Mucosa of descending colon (tissue), 3 donors: ENCODE measurements around the gene ADA. TPM values are rescaled to one million over a fixed set of nuclear protein-coding genes. Genes with fewer than 3 reads are reported as not detected.
"Not testable (repeated sequence)": the region's sequence is repeated elsewhere in the genome, so short reads cannot be mapped to it uniquely, and the experiment has no call there.

Experiments
- ATAC-seq: fragments of 200-7000 bp; cut with Tn5 transposase; one replicate; pipeline ENCODE4 v1.9.1; 2020; ENCODE audit warnings: mild to moderate bottlenecking, moderate library complexity
- DNase-seq, 3 donors: peaks; one replicate each; pipeline ENCODE4 v3.0.0-alpha.2; 2020
- H3K36me3 ChIP-seq: fragments of 200-600 bp; one replicate; pipeline ENCODE4 v1.8.0; 2021; ENCODE audit warnings: low read depth, mild to moderate bottlenecking
- H3K4me1 ChIP-seq: fragments of 200-600 bp; one replicate; pipeline ENCODE4 v1.8.0; 2021; ENCODE audit warnings: low read depth, mild to moderate bottlenecking
- H3K4me3 ChIP-seq: fragments of 200-600 bp; one replicate; pipeline ENCODE4 v1.8.0; 2021; ENCODE audit warnings: mild to moderate bottlenecking
- H3K9me3 ChIP-seq: fragments of 200-600 bp; one replicate; pipeline ENCODE4 v1.8.0; 2021; ENCODE audit warnings: mild to moderate bottlenecking
- CTCF ChIP-seq: fragments of 200-600 bp; IDR thresholded peaks from one replicate; pipeline ENCODE4 v1.8.0; 2022; ENCODE audit warnings: antibody characterized with exemption, mild to moderate bottlenecking
- intact Hi-C, 2 donors: fragments of 100-400 bp; cut with DNase I in 1 of 2; cut with micrococcal nuclease in 1 of 2; formaldehyde crosslinking; loops; one replicate each; pipeline versions ENCODE4 v1.11.0 to v1.11.1; 2022; cut with DNase I, micrococcal nuclease
- total RNA-seq, 3 donors: library from RNA; stranded (reverse); fragmentation: NEBNext Ultra II Directional in 2 of 3; extraction: Animal tissue kit (Norgen Biotek cat#: 25700) in 2 of 3; gene quantifications; one replicate each; pipeline versions ENCODE4 v1.2.1 to v1.2.4, GENCODE V29; 2021 to 2023
- donor health status: DM: no; HTN: no; CAD: no; lungs with moderate emphysema.
- donor health status: DM: no; HTN: no; CAD: no.
- donor health status: DM: no; HTN: yes; CAD: no.

ADA gene
- total RNA-seq, 3 donors from 2014 or later: 2.2 to 6.9 (median 5.9) TPM

GRCh38 chr20:44658810-44659209 is 7.3 kb upstream of the ADA start:
- H3K4me3 ChIP-seq: no peak overlapping the region
- H3K36me3 ChIP-seq: no peaks in the 10 kb centered on the region
- DNase-seq (no peak), ATAC-seq (no peak)
- no peaks in the 10 kb centered on the region for H3K9me3 ChIP-seq
- H3K4me1 ChIP-seq: no peaks in the 10 kb centered on the region
- TF ChIP-seq CTCF: no peak
- intact Hi-C loops: no loop called here

- Histone ChIP-seq H3K4me1 (no peaks in the 10 kb centered on the region), H3K36me3 (no peaks in the 10 kb centered on the region), H3K9me3 (no peaks in the 10 kb centered on the region), H3K4me3 (no peak overlapping the region)
- ATAC-seq (no peak), DNase-seq (no peak)
- intact Hi-C loops: no loop called here
- TF ChIP-seq CTCF: no peak
These were observed 6.4 kb upstream of the ADA start for GRCh38 chr20:44657875-44658274.

GRCh38 chr20:44656448-44656847 is 4.9 kb upstream of the ADA start:
- Histone ChIP-seq H3K36me3 (no peaks in the 10 kb centered on the region), H3K4me1 (no peaks in the 10 kb centered on the region), H3K4me3 (no peak overlapping the region), H3K9me3 (no peaks in the 10 kb centered on the region)
- ATAC-seq: no peak
- intact Hi-C loops: no loop called here
- no peak for DNase-seq
- TF ChIP-seq CTCF: no peak

- DNase-seq, intact Hi-C loops, H3K36me3 ChIP-seq, H3K4me1 ChIP-seq, ATAC-seq, H3K4me3 ChIP-seq, H3K9me3 ChIP-seq: not testable (repeated sequence)
These were observed 2.7 kb upstream of the ADA start for GRCh38 chr20:44654210-44654609.

GRCh38 chr20:44653546-44653945 is 2.0 kb upstream of the ADA start:
- no peaks in the 10 kb centered on the region for H3K36me3 ChIP-seq
- H3K9me3 ChIP-seq: no peaks in the 10 kb centered on the region
- peaks cover 7% of the 10 kb centered on the region for H3K4me1 ChIP-seq
- ATAC-seq: no peak
- intact Hi-C loops: no loop called here
- H3K4me3 ChIP-seq: no peak overlapping the region
- DNase-seq: no peak
- no peak for TF ChIP-seq CTCF

GRCh38 chr20:44651434-44651683 is 140 bp downstream of the ADA start:
- no peak for DNase-seq
- intact Hi-C loops: no loop called here
- Histone ChIP-seq H3K36me3 (no peaks in the 10 kb centered on the region), H3K4me3 (peak overlapping the region; percentile 29), H3K4me1 (peaks cover 7% of the 10 kb centered on the region), H3K9me3 (no peaks in the 10 kb centered on the region)
- ATAC-seq: no peak
- no peak for TF ChIP-seq CTCF
